ENCODE results near the gene CACNA1E.

CACNA1E gene

DNA sequence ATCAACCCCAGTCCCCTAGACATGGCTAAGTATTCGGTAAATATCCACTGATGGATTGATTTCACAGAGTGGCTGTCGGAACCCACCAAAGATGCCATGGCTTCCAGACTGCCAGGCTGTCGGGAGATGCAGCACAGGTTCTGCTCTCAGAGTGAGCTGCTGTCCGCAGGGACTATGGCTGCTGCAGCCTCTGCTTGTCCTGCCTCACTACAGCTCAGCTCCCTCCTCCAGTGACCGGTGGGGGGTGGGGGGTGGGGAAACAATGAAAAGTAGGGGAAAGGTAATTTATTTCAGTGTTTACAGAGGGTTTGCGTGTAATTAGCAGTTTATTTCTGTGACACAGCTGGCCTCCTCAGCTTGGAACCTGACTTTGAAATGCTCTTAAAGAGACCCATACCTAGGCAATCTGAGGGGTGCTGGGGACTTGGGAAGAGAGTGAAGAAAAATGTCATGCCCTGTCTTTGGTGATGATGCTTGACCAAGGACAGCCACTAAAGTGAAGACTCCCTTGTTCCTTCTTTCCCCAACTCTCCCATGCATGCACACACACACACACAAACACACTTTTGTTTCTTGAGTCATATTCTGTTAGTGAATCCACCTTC lies 109.0 kb downstream of the CACNA1E start:
- DNase-seq: no peak

- DNase-seq: no peak
Measured at GRCh38 chr1:181593042-181593441, 109.7 kb downstream of the CACNA1E start.

DNA sequence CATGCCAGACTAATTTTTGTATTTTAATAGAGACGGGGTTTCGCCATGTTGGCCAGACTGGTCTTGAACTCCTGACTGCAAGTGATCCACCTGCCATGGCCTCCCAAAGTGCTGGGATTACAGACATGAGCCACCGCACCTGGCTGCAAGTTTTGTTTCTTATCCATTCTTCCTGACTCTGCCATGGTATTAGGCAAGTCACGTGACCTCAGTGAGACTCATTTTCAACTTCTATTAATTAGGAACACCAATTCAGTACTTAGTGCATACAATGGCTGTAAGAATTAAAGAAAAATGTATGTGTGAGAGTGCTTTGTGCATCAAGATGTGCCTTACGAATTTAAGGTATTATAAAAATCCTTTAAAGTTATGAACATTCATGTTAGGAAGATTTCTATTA lies 111.2 kb downstream of the CACNA1E start:
- no peak for DNase-seq

DNA sequence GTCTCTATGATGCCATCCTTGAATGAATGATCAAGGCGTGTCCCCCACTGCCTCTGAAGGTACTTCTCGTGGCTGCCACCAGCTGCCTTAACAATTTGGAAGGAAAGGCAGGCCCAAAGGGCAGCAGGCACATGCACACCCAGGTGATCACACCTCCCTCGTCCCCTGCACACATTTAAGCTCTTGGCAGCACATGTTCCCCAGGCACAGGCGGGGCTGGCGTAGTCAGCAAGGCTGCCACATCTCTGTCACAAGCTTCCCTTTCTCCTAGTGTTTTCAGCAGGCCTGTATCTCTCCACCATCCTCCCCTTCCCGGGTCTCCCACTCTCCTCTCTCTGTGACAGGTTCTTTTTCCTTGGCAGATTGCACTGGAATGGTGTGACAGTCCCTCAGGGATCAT lies 111.9 kb downstream of the CACNA1E start:
- no peak for DNase-seq

DNA sequence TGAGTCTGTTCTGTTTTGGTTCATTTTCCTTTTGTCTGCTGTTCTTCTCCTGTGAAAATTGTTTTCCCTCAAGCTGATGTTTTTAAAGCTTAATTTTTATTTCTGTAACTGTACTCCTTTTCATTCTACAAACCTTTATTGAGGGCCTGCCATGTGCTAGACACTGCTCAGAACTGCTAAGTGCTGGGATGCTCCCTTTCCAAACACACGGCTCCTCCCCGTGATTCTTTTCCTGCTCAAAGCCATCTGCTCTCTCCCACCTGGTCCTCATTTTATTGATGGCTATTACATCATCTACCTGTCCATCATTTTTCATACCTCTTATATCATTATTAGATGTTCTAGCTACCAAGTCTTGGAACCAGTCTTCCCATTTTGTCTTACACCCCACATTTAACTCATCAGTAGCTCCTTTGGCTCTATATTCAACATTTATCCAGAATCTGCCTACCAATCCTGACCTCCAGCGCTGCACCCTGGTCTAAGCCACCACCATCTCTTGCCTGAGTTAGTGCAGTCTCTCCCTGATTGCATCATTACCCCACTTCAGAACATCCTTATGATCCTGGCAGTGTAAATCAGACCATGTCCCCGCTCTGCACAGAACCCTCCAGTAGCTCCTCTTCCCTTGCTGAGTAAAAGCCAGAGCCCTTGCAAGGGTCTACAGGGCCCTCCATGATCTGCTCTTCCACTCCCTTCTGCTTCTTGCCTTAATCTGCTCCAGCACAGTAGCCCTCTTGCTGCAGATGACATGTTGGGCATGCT lies 118.1 kb downstream of the CACNA1E start:
- DNase-seq: no peak

DNA sequence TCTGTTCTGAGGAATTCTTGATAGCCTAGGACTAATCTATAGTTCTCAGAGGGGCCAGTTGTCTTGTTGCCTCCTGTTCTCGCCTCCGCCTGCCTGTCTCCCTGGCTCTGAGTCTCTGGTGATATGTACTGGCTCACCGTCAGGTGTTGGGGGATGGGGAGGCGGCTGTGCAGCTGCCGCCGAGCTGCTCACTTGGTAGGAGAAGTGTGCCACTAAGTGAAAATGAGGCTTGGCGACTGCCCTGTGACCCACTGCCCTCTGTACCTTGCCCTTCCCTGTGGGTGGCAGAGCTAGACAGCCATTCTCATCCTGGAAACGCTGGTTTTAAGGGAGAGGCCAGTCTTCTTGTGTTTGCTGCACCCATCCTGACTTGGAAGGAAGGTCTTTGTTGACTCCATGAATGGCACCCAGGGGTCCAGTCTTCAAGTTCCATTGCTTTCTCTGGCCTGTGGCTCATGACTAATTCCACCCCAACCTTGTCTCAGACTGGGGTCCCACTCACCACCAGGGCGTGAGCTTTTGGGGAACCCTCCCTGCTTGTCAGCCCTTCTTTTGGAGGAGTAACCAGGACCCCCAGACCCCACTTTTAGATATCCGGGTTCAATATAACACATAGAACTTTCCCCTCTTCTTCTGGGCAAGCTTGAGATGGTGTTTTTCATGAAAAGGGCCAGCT lies 120.6 kb downstream of the CACNA1E start:
- no peak for DNase-seq

GRCh38 chr1:181604482-181605249 lies 121.3 kb downstream of the CACNA1E start:
- no peak for DNase-seq

DNA sequence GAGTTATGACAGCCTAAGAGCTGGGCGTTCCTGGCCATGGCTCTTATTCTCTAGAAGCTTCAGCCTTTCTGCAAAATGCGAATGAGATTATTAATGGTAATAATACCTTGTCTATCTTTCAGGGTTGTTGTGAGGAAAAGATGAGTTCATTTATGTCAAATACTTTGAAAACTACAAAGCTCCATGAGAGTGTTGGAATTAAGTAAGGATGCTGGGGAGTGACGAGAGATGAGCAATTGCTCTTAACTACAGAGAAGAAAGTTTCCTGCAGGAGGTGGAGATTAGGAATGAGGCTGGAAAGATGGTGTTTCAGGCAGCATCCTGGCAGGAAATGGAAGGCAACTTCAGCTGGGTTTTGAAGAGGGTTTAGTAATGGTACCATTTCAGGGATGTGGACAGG lies 124.2 kb downstream of the CACNA1E start:
- no peak for DNase-seq

DNA sequence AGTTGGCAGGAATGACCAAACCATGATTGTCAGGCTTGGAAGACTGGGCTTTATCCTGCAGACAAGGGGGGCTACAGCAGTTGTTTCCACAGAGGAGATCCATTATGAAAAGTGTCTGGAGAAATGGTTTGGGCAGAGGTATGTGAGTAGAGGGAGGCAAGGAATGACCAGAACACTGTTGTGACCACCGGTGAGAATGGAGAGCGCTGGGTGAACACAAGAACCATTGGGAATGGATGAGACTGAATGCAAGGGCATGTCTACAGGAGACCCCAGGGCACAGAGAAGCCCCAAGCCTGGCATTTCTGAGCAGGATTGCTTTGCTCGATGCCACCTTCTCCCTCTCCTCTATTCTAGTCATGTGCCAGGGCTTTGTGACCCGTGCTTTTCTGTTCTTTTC lies 125.1 kb downstream of the CACNA1E start:
- DNase-seq: no peak

DNA sequence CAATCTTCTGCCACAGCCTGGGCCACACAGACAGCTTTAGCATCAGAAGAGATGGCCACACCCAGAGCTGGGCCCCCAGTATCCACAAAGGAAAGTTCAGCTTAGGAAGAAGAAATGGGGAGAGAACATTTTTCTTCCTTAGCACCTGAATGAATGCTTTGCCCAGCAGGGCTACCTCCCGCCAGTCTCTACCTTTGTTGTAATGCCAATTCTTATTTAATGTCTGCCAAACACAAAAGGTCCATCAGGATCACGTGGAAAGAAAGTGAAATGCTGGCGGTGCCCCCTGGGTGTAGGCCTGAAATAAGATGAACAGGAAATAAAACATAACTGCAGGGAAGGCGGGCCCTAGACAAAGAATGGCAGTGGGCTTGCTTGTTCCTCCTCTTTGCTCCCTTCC lies 125.6 kb downstream of the CACNA1E start:
- no peak for DNase-seq

GRCh38 chr1:181612100-181612499 lies 128.8 kb downstream of the CACNA1E start:
- no peak for DNase-seq

DNA sequence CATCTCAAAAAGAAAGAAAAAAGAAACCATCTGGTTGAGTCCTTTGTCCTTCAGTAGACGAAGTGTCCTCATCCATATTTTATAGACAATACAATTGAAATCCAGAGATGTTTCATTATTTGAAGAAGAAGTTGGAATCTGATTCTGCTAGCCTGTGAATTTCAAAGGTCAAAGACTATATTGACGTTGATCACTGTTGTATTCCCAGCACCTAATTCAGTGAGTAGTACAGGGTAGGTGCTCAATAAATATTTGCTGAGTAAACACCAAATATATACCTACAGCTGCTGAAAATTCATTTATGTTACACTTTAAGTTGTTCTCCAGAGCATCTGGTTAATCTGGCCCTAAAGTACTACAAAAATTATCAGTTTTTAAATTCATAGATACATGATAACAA lies 135.2 kb downstream of the CACNA1E start:
- no peak for DNase-seq

DNA sequence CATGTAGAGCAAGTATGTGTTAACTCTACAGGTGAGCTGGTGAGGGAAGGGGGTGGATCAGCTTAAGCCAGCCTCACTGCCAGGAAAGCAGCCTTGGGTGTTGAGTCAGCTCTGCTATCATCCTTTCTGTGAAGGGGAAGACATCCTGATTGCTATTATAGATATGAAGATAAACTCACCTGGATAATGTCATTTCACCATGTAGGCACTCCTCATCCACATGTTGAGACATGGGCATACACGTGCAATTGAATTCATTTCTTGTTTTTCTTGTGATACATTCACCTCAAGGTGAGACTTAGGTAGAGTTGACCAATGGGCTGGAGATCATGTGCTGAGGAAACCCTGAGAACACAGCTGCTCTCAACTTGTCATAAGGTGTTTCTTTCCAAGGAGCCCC lies 136.9 kb downstream of the CACNA1E start:
- no peak for DNase-seq

DNA sequence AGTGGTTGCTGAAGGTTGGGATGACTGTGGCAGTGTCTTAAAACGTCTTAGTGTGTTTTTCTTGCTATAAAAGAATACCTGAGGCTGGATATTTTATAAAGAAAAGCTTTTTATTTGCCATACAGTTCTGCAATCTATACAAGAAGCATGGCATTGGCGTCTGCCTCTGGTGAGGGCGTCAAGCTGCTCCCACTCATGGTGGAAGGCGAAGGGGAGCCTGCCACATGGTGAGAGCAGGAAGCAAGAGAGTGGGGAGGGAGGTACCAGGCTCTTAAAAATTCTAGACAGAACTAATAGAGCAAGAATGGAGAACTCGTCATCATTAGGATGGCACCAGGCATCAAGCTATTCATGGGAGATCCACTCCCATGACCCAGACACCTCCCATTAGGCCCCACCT lies 140.5 kb downstream of the CACNA1E start:
- no peak for DNase-seq

DNA sequence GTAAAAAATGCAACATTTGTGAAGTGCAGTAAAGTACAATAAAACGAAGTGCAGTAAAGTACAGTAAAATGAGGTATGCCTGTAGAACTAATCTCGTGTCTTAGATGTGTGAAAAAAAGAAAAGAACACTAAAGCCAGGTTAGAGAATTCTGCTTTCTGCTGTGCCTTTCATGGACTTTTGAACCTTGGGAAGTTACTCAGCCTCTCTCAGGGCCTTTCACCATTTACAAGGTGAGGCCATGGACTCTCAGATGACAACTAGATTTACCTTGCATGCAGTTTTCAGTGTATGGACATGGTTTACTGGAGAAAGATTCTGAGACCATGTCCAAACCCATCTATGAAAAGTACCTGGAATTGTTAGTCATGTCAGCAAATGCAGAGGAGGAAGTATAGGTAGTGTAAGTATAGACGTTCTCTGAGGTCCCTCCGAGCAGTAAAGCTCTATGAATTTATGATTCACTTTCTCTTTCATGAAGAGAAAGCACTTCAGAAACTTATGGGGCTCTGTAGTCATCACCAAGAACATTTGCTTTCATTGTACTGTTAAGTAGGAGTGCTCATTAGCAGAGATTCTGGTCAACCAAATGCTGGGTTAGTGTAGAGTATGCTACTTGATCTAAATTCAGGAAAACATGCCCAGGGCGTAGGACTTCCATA lies 143.1 kb downstream of the CACNA1E start:
- no peak for DNase-seq

DNA sequence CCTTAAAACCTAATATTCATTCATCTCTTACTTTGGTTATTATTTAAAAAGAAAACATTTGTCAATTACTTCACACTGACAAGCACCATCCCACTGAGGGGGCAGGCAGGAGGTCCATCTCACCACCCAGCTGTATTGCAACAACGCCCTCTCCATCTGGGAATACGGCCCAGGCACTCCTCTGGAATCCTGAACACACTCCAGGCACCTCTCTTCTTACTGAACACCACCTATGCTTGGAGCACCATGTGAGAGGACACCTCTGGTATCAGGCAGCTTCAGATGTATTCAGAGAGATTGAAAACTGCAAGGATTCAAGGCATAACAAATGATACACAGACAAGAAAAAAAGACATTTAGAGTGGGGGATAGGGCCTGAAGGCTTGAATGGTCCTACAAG lies 147.1 kb downstream of the CACNA1E start:
- no peak for DNase-seq

GRCh38 chr1:181630838-181631237 lies 147.5 kb downstream of the CACNA1E start:
- no peak for DNase-seq

DNA sequence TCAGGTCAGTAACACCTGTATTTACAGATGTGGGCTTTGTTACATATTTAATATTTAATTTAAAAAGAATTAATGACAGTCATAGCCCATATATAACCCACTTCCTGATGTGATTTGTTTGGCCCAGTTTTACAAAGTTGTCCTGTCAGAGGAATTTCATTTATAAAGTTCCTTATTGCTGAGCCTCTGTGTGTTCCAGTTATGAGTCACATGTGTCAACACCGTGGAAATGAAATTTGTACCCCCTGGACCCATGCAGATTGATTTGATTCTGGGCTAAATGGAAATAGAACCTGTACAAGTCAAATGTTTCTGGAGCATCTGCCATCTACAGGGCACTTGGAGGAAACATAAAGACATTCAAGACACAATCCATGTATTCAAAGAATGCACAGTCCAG lies 149.2 kb downstream of the CACNA1E start:
- no peak for DNase-seq

DNA sequence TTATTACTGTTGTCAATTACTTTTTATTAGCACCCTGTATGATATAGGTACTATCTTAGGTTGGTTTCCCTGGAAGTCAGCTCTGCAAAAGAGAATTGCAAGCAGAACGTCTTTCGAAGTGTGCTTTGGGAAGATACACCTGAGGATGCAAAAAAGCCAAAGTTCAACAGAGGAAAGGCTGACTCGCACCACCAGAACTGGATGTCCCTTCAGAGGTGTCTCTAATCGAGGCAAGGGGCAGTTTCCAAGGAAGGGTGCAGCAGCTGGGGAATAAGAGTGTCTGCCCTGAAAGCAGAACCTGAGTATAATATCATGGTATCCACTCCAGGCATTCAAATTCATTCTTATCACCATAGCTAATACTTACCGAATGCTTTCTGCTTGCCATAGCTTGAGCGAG lies 149.6 kb downstream of the CACNA1E start:
- DNase-seq: no peak

- no peak for DNase-seq
Measured at GRCh38 chr1:181635110-181635509, 151.8 kb downstream of the CACNA1E start.

DNA sequence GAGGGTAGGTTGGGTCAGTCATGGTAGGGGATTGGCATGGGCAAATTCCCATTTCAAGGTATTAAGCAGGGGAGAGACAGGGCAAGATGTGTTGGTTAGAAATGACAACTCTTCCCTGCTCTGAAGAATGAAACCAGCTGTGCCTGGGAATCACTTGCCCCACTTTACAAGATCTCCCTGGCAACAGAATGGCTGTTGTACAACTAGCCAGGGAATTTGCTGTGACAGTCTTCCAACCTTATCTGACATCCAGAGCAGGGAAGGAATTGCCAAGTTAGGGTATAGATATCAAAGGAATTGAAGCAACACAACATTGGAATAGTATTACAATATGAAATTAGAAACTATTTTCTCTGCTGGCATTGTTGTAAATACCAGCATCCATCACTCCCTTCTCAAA lies 154.7 kb downstream of the CACNA1E start:
- no peak for DNase-seq

GRCh38 chr1:181640956-181641355 lies 157.6 kb downstream of the CACNA1E start:
- DNase-seq: no peak

DNA sequence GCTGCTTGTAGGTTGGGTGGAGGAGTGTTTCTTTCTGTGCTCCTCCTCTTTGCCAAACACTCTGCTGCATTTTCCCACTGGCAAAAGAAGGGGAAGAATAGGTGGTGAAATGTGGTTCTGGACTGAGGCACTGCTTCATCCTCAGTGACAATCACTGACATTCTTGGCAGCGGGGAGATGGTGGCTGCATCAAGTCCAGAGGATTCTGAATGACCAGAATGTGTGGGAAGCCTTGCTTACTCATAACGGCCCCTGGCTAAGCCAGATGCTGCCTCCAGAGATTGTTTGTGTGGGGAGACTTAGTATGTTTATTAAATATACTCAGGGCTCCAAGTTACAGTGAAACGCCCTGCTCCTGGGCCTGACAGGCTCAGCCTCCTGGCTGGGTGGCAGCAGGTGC lies 160.3 kb downstream of the CACNA1E start:
- DNase-seq: no peak
